Mesendoderm (in vitro differentiated cells): ENCODE results near the gene KLC3.
"Not testable (repeated sequence)": the region's sequence is repeated elsewhere in the genome, so short reads cannot be mapped to it uniquely, and the experiment has no call there.

Experiments used
- DNase-seq: peaks from one replicate; pipeline ENCODE4 v3.0.0; 2013
- H2AK5ac ChIP-seq: 2 replicates; pipeline ENCODE4 v1.6.1; 2013; ENCODE audit warnings: low read length, inconsistent platforms
- H2BK120ac ChIP-seq: 2 replicates; pipeline ENCODE4 v1.6.1; 2013; ENCODE audit warnings: low read depth, mild to moderate bottlenecking, low read length, moderate library complexity, mixed read lengths
- H2BK15ac ChIP-seq: replicated peaks from 2 replicates; pipeline ENCODE4 v1.6.1; 2013; ENCODE audit warnings: low read depth, mild to moderate bottlenecking, moderate library complexity
- H2BK5ac ChIP-seq: 2 replicates; pipeline ENCODE4 v1.6.1; 2013; ENCODE audit warnings: low read length, inconsistent platforms
- H3K18ac ChIP-seq: 2 replicates; pipeline ENCODE4 v1.6.1; 2013; ENCODE audit warnings: mild to moderate bottlenecking, low read length, mixed read lengths
- H3K23ac ChIP-seq: one replicate; pipeline ENCODE4 v1.6.1; 2013; ENCODE audit warnings: low read length
- H3K27ac ChIP-seq: 2 replicates; pipeline ENCODE4 v1.5.1; 2013; ENCODE audit warnings: low read depth, mild to moderate bottlenecking, inconsistent platforms, low read length, moderate library complexity
- H3K27me3 ChIP-seq: 2 replicates; pipeline ENCODE4 v1.6.1; 2013; ENCODE audit warnings: low read length, control low read depth, mild to moderate bottlenecking, inconsistent platforms; ENCODE audit not compliant: insufficient read depth, poor library complexity
- H3K36me3 ChIP-seq: 2 replicates; pipeline ENCODE4 v1.6.1; 2013; ENCODE audit warnings: low read length, inconsistent platforms; ENCODE audit not compliant: control insufficient read depth, insufficient read depth
- H3K4ac ChIP-seq: one replicate; pipeline ENCODE4 v1.6.1; 2013; ENCODE audit warnings: low read depth, mild to moderate bottlenecking, low read length, moderate library complexity
- H3K4me1 ChIP-seq: 2 replicates; pipeline ENCODE4 v1.6.1; 2013; ENCODE audit warnings: low read depth, low read length, inconsistent platforms; ENCODE audit not compliant: control insufficient read depth
- H3K4me2 ChIP-seq: 2 replicates; pipeline ENCODE4 v1.6.1; 2013; ENCODE audit warnings: low read length
- H3K4me3 ChIP-seq: 2 replicates; pipeline ENCODE4 v1.5.1; 2013; ENCODE audit warnings: mild to moderate bottlenecking, low read length
- H3K56ac ChIP-seq: one replicate; pipeline ENCODE4 v1.6.1; 2013; ENCODE audit warnings: low read length
- H3K79me1 ChIP-seq: 2 replicates; pipeline ENCODE4 v1.6.1; 2013; ENCODE audit warnings: low read length, inconsistent platforms
- H3K79me2 ChIP-seq: 2 replicates; pipeline ENCODE4 v1.6.1; 2013; ENCODE audit warnings: mild to moderate bottlenecking, low read length; ENCODE audit not compliant: control insufficient read depth, insufficient read depth
- H3K9ac ChIP-seq: 2 replicates; pipeline ENCODE4 v1.6.1; 2013; ENCODE audit warnings: low read length, inconsistent platforms
- H4K5ac ChIP-seq: one replicate; pipeline ENCODE4 v1.6.1; 2013; ENCODE audit warnings: low read length
- H4K8ac ChIP-seq: one replicate; pipeline ENCODE4 v1.6.1; 2013; ENCODE audit warnings: low read depth, mild to moderate bottlenecking, control low read depth, low read length, moderate library complexity
- WGBS: extraction: QIAGEN DNeasy Blood & Tissue Kit; methylation state at CpG from one replicate; pipeline ENCODE4 v1.1.7; 2013; ENCODE audit warnings: low lambda C conversion rate, missing lambda C conversion rate; ENCODE audit not compliant: insufficient coverage; ENCODE audit errors: extremely low coverage; 5-methylcytosine and 5-hydroxymethylcytosine counted together

Gene KLC3

DNA sequence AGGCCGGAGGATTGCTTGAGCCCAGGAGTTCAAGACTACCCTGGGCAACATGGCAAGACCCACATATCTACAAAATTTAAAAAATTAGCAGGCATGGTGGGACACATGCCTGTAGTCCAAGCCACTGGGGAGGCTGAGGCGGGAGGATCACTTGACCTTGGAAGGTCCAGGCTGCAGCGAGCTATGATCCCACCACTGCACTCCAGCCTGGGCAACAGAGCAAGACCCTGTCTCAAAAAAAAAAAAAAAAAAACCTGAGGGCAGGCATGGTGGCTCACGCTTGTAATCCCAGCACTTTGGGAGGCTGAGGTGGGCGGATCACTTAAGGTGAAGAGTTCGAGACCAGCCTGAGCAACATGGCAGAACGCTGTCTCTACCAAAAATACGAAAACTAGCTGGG lies 31.2 kb upstream of the KLC3 start:
- H3K36me3 ChIP-seq, H3K18ac ChIP-seq, DNase-seq, H3K4ac ChIP-seq, H3K27ac ChIP-seq, H3K4me3 ChIP-seq, H3K4me2 ChIP-seq, H2AK5ac ChIP-seq, H3K23ac ChIP-seq, H4K8ac ChIP-seq, H2BK5ac ChIP-seq, H4K5ac ChIP-seq, H3K4me1 ChIP-seq, H3K79me1 ChIP-seq, H3K56ac ChIP-seq, H3K27me3 ChIP-seq, H3K79me2 ChIP-seq, H3K9ac ChIP-seq, H2BK15ac ChIP-seq, H2BK120ac ChIP-seq: not testable (repeated sequence)
- no CpG with 5 or more reads among the region's 8 CpGs for WGBS

DNA sequence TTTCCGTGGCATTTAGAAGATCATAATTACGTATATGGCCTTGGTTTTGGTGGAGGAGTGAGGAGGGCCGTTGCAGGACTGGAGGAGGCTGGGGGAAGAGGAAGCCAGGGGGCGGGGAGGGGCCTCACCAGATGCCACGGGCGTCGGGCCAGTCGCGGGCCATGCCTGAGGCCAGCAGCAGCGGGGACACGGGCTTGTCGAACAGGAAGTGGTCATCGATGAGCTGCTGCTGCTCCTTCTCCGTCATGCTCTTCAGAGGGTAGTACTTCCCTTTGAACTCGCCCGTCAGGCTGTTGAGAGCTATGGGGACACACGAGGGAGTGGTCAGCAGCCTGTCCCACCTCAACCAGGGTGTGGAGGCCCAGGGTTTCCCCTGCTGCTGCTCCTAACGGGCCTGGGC lies 28.9 kb upstream of the KLC3 start:
- Histone ChIP-seq H3K4me1 (no peaks in the 10 kb centered on the region), H3K79me2 (no peaks in the 10 kb centered on the region), H2AK5ac (no peak overlapping the region), H2BK120ac (no peak overlapping the region), H3K23ac (no peak overlapping the region), H2BK5ac (no peak overlapping the region), H3K27me3 (no peaks in the 10 kb centered on the region), H3K4me2 (no peak overlapping the region), H3K9ac (no peak overlapping the region), H3K4ac (no peak overlapping the region), H3K18ac (no peak overlapping the region), H4K8ac (no peak overlapping the region), H4K5ac (no peak overlapping the region), H3K79me1 (no peaks in the 10 kb centered on the region), H3K56ac (no peak overlapping the region), H3K4me3 (no peak overlapping the region), H3K36me3 (no peaks in the 10 kb centered on the region), H3K27ac (no peak overlapping the region), H2BK15ac (no peak overlapping the region)
- no CpG with 5 or more reads among the region's 18 CpGs for WGBS
- DNase-seq, result no peak

DNA sequence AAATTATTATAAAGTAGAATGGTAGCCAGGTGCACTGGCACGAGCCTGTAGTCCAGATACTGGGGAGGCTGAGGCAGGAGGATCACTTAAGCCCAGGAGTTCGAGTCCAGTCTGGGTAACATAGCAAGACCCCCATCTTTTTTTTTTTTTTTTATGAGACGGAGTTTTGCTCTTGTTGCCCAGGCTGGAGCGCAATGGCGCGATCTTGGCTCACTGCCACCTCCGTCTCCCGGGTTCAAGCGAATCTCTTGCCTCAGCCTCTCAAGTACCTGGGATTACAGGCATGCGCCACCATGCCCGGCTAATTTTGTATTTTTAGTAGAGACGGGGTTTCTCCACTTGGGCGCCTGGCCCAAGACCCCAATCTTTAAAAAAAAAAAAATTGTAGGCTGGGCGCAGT lies 28.3 kb upstream of the KLC3 start:
- not testable (repeated sequence) for H2BK5ac ChIP-seq, H3K18ac ChIP-seq, H3K56ac ChIP-seq, H3K9ac ChIP-seq, H3K4me2 ChIP-seq, H3K36me3 ChIP-seq, H3K27ac ChIP-seq, H3K4me1 ChIP-seq, H3K27me3 ChIP-seq, H3K4me3 ChIP-seq, H4K8ac ChIP-seq, DNase-seq, H3K79me2 ChIP-seq, H2AK5ac ChIP-seq, H2BK15ac ChIP-seq, H3K4ac ChIP-seq, H2BK120ac ChIP-seq, H4K5ac ChIP-seq, H3K23ac ChIP-seq, H3K79me1 ChIP-seq
- WGBS, result no CpG with 5 or more reads among the region's 14 CpGs

DNA sequence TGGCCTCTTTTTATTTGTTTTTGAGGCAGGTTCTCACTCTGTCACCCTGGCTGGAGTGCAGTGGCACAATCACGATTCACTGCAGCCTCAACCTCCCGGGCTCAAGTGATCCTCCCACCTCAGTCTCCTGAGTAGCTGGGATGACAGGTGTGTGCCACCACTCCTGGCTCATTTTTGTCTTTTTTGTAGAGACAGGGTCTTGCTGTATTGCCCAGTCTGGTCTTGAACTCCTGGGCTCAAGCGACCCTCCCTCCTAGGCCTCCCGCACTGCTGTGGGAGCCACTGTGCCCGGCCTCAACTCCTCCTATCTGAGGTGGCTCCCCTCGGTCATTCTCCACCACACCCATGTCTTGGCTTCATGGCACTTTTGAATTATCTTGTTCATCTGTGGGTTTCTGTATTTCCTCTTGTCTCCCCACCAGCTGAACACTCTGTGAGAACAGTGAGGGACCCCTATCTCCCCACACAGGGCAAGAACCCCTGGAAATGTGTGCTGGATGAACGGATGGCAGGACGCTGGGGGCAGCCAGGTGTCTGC lies 25.8 kb upstream of the KLC3 start:
- no peak for DNase-seq

DNA sequence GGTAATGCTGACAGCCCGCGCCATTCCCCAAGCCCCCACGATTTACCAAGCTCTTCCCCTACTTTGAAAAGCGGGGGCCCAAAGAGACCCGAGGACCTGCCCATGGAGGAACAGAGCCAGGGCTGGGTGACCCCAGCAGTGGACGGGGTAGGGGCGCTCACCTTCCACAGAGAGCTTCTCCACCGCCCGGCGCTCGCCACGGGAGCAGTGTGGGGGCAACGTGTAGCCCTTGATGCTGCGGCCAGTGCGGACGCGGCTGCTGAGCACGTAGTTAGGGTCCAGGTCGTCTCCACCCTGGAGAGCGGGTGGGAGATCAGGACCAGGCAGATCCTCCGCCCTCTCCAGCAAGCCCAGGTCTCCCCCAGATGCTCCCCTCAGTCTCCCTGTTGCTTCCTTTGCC lies 25.2 kb upstream of the KLC3 start:
- Histone ChIP-seq H3K27me3 (no peaks in the 10 kb centered on the region), H3K4me3 (no peak overlapping the region), H3K4me2 (no peak overlapping the region), H3K4me1 (no peaks in the 10 kb centered on the region), H2BK15ac (no peak overlapping the region), H4K8ac (no peak overlapping the region), H3K23ac (no peak overlapping the region), H3K56ac (no peak overlapping the region), H3K4ac (no peak overlapping the region), H3K79me2 (no peaks in the 10 kb centered on the region), H3K79me1 (no peaks in the 10 kb centered on the region), H3K9ac (no peak overlapping the region), H2BK120ac (no peak overlapping the region), H3K36me3 (no peaks in the 10 kb centered on the region), H3K27ac (no peak overlapping the region), H2AK5ac (no peak overlapping the region), H4K5ac (no peak overlapping the region), H3K18ac (no peak overlapping the region), H2BK5ac (no peak overlapping the region)
- WGBS, result no CpG with 5 or more reads among the region's 21 CpGs
- DNase-seq, result no peak

More for the DNA sequence above, 25.8 kb upstream of the KLC3 start:
- Histone ChIP-seq H3K27ac (no peak overlapping the region), H2BK120ac (no peak overlapping the region), H2AK5ac (no peak overlapping the region), H4K5ac (no peak overlapping the region), H3K4ac (no peak overlapping the region), H2BK15ac (no peak overlapping the region), H2BK5ac (no peak overlapping the region), H3K4me2 (no peak overlapping the region), H3K56ac (no peak overlapping the region), H3K79me2 (no peaks in the 10 kb centered on the region), H3K79me1 (no peaks in the 10 kb centered on the region), H3K23ac (no peak overlapping the region), H3K36me3 (no peaks in the 10 kb centered on the region), H3K4me3 (no peak overlapping the region), H3K9ac (no peak overlapping the region), H3K18ac (no peak overlapping the region), H3K4me1 (no peaks in the 10 kb centered on the region), H4K8ac (no peak overlapping the region), H3K27me3 (no peaks in the 10 kb centered on the region)
- WGBS, result no CpG with 5 or more reads among the region's 8 CpGs

DNA sequence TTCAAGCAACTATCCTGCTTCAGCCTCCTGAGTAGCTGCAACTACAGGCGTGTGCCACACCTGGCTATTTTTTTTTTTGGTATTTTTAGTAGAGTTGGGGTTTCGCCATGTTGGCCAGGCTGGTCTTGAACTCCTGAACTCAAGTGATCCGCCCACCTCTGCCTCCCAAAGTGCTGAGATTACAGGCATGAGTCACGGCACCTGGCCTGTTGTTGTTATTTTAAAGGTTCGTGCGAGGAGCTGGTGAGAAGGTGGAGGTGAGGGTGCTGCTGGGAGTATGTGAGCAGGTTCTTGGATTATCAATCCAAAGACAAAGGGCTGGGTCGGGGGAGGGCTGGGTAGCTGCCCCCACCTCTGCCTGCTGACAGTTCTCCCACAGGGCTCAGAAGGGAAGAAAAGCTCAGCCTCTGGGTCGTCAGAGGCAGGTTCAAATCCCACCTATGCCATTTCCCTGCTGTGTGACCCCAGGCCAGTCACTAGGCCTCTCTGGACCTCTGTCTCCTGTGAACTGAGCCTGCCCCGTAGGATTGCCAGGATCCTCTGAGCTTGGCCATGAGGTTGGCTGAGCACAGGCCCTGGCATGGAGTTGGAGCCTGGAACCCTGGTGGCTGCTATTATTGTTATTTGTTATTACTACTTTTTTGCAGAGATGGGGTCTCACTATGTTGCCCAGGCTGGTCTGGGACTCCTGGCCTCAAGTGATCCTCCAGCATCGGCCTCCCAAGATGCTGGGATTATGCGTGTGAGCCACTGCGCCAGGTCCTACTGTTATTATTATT lies 19.4 kb upstream of the KLC3 start:
- H3K23ac ChIP-seq, result no peak overlapping the region
- peaks cover 3% of the 10 kb centered on the region for H3K4me1 ChIP-seq
- no peak overlapping the region for H2BK5ac ChIP-seq
- no peak overlapping the region for H3K56ac ChIP-seq
- H3K27me3 ChIP-seq, result no peaks in the 10 kb centered on the region
- H4K5ac ChIP-seq, result no peak overlapping the region
- no peaks in the 10 kb centered on the region for H3K79me1 ChIP-seq
- no peak for DNase-seq
- no peak overlapping the region for H3K4me3 ChIP-seq
- no peak overlapping the region for H2BK120ac ChIP-seq
- no peak overlapping the region for H2BK15ac ChIP-seq
- no CpG with 5 or more reads among the region's 12 CpGs for WGBS
- H3K4me2 ChIP-seq, result no peak overlapping the region
- no peaks in the 10 kb centered on the region for H3K36me3 ChIP-seq
- H3K27ac ChIP-seq, result no peak overlapping the region
- no peak overlapping the region for H3K4ac ChIP-seq
- no peak overlapping the region for H2AK5ac ChIP-seq
- no peak overlapping the region for H3K18ac ChIP-seq
- H3K9ac ChIP-seq, result no peak overlapping the region
- no peak overlapping the region for H4K8ac ChIP-seq
- no peaks in the 10 kb centered on the region for H3K79me2 ChIP-seq
